Jurkat, Clone E6-1 (cell line): Measurements from ENCODE around the gene STK11.

Experiments used
- DNase-seq: peaks from one replicate; pipeline ENCODE4 v3.0.0-alpha.2; 2011; ENCODE audit warnings: low read depth, low spot score
- H3K4me3 ChIP-seq: 2 replicates; pipeline ENCODE4 v1.5.1; 2011; ENCODE audit warnings: mild to moderate bottlenecking, low read length, control low read depth, moderate library complexity

The STK11 gene

GRCh38 chr19:1222394-1222793 is 16.8 kb downstream of the STK11 start:
- DNase-seq = no peak
- no peak overlapping the region for H3K4me3 ChIP-seq

DNA sequence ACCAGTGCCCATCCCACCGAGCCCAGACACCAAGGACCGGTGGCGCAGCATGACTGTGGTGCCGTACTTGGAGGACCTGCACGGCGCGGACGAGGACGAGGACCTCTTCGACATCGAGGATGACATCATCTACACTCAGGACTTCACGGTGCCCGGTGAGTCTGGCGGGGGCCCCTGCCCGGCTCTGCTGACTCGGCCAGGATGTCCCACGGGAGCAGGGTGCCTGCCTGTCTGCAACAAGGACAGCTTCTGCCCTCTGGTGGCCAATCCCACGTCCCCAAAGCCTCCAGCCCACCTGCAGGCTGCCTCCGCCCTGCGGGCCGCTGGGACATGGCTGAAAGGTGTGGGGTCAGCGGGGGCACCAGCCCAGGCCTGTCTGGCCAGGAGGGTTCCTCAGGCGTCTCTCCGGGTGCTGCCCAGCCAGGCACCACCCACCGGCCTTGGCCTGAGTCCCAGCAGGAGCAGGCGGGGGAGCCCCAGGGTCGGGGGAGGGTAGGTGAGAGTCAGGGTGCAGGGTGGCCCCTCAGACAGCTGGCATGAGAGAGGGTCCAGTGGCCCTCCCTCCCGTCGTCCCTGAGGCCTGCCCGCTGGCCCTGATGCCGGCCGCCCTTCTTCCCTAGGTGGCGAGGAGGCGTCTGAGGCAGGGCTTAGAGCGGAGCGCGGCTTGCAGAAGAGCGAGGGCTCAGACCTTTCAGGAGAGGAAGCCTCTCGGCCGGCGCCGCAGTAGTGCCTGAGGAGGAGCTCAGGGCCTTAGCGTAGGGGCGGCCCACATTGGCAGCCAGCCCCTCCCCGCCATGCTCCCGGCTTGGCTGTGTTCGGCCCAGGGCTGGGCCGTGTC is 17.7 kb downstream of the STK11 start:
- DNase-seq = no peak
- no peak overlapping the region for H3K4me3 ChIP-seq

DNA sequence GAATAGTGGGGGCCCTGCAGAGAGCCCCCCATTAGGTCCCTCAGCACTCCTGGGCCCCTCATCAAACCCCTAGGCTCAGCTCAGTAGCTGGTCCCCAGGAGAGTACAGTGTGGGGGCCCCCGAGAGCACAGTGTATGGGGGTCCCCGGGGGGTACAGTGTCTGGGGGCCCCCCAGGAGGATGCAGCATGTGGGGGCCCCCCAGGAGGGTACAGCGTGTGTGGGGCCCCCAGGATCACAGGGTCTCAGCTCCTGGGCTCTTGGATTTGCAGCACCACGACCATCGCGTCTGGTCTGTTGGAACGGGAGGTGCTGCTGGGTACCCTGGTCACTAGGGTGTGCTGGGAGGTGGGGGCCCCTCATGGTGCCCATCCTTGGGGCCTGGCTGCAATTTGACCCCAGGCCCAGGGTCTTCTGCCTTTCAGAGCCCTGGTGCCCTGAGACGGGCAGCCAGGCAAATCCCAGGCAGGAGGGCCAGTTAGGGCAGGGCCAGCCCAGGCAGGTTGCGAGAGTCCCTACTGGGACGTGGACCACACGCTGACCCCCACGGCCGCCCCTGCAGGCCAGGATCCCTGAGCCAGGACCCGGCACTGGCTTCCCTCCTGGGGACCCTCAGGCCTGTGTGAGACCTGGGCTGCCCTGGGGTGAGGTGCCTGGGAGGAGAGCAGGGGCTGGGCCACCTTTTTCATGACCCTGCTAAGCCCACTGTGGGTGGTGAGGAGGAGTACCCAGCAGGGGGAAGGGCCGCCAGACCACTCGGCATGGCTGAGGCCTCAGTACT is 18.7 kb downstream of the STK11 start:
- DNase-seq = no peak
- no peak overlapping the region for H3K4me3 ChIP-seq

DNA sequence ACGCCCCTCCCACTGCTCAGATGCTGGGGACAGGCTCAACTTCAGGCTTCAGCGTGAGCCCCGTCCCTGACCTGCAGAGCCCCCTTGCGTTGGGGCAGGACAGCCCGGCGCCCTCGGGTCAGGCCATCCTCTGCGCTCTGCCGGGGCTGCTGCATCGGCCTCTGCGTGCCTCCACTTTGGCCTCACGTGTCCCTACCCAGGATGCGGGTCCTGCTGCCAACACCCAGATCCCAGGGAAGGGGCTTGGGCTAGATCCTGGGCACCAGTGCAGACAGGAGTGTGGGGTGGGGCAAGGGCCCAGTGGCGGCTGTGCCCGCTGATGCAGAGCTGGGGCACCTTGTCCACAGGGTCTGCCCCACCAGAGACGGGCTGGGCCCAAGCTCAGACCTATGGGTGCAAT is 19.3 kb downstream of the STK11 start:
- DNase-seq = no peak
- H3K4me3 ChIP-seq = no peak overlapping the region

- no peak for DNase-seq
- H3K4me3 ChIP-seq = no peak overlapping the region
Measured at GRCh38 chr19:1225440-1226226, 20.1 kb downstream of the STK11 start.

DNA sequence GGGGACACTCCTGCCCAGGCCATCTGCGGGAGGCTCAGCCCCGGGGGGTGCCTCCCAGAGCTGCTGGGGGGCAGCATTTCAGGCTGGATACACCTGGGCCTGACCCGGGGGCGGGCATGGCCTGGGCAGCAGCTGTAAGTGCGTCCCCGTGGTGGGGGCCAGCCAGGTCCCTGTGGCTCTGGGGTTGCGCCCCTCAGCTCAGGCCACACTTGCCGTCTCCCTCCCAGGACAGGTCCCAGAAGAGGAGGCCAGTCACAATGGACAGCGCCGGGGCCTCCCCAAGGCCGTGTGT is 20.6 kb downstream of the STK11 start:
- H3K4me3 ChIP-seq = no peak overlapping the region
- no peak for DNase-seq

- H3K4me3 ChIP-seq = no peak overlapping the region
- DNase-seq = no peak
Measured at GRCh38 chr19:1226522-1227303, 21.1 kb downstream of the STK11 start.

DNA sequence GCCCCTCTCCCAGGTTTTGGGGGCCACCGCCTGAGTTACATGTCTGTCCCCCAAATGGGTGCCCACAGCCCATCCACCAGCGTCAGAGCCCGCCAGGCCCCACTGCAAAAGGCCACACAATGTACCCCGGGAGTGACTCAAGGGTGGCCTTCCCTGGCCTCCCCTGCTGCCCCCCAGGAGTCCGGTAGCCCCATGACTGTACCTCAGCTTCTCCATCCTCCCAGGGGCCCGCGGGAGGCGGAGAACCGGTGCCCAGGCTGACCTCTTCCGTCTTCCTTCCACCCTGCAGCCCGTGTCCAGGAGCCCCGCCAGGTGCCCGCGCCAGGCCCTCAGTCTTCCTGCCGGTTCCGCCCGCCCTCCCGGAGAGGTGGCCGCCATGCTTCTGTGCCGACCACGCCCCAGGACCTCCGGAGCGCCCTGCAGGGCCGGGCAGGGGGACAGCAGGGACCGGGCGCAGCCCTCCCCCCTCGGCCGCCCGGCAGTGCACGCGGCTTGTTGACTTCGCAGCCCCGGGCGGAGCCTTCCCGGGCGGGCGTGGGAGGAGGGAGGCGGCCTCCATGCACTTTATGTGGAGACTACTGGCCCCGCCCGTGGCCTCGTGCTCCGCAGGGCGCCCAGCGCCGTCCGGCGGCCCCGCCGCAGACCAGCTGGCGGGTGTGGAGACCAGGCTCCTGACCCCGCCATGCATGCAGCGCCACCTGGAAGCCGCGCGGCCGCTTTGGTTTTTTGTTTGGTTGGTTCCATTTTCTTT is 21.9 kb downstream of the STK11 start:
- no peak overlapping the region for H3K4me3 ChIP-seq
- no peak for DNase-seq

- no peak for DNase-seq
- H3K4me3 ChIP-seq = no peak overlapping the region
Measured at GRCh38 chr19:1228161-1228957, 22.8 kb downstream of the STK11 start.

DNA sequence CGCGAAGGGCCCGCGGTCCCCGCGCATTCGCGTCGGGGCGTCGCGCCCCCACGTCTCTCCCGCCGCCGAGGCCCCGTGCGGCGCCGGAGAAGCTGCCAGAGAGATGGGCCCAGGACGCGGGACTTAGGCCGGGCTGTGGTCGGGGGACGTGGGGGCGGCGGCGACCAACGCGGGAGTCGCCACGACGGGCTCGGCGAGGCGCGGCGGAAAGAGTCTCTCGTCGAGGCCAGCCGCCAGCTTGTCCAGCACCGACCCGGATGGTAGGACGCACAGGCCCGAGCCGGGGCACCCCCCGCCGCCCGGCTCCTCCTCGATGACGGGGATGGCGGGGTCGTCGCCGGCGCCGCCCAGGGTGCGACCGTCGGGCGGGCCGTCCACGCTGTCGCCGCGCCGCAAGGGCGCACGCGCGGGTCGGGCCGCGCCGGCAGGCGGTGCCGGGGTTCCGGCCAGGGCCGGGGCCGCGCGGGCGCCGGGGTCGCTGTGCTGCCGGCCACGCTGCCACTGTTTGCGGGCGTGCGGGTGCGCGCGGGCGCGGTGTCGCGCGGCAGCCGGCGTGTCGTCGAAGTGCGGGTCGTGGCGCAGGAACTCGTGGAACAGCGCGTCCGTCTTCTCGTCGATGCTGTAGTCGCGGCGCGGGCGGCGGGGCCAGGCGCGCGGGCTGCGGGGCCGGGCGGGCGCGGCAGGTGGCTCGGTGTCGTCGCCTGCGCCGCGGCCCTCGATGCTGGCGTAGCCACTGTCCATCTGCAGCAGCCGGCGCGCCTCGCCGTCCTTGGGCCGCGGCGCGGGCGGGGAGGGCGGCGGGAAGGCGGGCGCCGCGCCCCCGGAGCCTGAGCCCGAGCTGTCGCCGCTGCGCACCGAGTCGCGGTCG is 23.7 kb downstream of the STK11 start:
- no peak overlapping the region for H3K4me3 ChIP-seq
- DNase-seq = no peak

GRCh38 chr19:1229924-1230782 is 24.6 kb downstream of the STK11 start:
- no peak for DNase-seq
- no peak overlapping the region for H3K4me3 ChIP-seq

- H3K4me3 ChIP-seq = no peak overlapping the region
- DNase-seq = no peak
Measured at GRCh38 chr19:1230783-1231489, 25.4 kb downstream of the STK11 start.

GRCh38 chr19:1231729-1232637 is 26.4 kb downstream of the STK11 start:
- no peak overlapping the region for H3K4me3 ChIP-seq

DNA sequence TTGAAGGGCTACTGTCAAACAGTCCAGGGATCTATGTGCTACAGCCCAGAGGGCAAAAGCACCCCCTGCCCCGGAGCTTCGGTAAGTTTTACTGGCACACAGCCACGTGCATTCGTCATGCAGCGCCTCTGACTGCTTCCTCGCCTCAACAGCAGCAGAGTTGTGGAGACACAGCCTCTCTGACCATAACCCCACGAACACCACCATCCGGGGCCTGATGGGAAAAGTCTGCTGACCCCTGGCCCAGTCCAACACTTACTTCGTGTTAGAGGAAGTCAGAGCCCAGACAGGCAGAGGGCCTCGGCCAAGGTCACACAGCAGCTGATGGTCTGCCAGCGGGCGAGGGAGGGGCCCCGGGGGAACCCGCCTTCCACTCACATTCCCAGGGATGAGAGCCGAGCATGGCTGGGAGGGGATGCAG is 27.1 kb downstream of the STK11 start:
- DNase-seq = no peak
- no peak overlapping the region for H3K4me3 ChIP-seq

More at GRCh38 chr19:1231729-1232637, 26.4 kb downstream of the STK11 start:
- no peak for DNase-seq
